ENCODE data around the gene STARD9.
"Not testable (repeated sequence)": the region's sequence is repeated elsewhere in the genome, so short reads cannot be mapped to it uniquely, and the experiment has no call there.

STARD9 gene

DNA sequence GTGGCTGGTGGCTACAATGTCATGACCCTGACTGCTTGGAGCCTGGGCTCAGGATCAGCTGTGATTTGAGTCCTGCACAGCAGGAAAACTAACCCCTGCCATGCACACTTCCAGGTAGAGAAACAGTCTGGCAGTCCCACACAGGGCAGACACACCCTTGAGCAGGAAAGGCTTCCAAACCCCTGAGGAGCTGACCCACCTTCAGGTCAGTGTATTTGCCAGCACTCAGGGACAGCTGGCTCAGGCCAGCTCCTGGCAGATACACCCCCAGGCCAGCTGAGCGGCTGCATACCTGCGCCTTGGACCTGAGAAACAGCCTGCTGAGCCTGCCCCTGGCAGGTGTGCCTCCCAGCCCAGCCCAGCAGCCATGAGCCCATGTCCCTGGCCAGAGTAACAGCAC lies 183.7 kb downstream of the STARD9 start:
- Histone ChIP-seq H3K9me2 (replicated peaks; ENCODE audit: low read depth, low read length) (no peaks in the 10 kb centered on the region), H3K36me3 (ENCODE audit: insufficient read depth, low read length) (peaks cover 21% of the 10 kb centered on the region), H3K4me1 (ENCODE audit: insufficient read depth, low read length, poor library complexity, severe bottlenecking) (no peaks in the 10 kb centered on the region), H4K20me1 (ENCODE audit: insufficient read depth, low read length, poor library complexity, severe bottlenecking) (no peaks in the 10 kb centered on the region), H3K27me3 (ENCODE audit: insufficient read depth, low read length, poor library complexity, severe bottlenecking) (no peaks in the 10 kb centered on the region), H3K9me3 (ENCODE audit: insufficient read depth, low read depth, low read length) (peaks cover 14% of the 10 kb centered on the region), H3K4me3 (ENCODE audit: low read length, poor library complexity, severe bottlenecking) (no peak overlapping the region), H3F3A (ENCODE audit: low read depth) (no peaks in the 10 kb centered on the region), H2AFZ (ENCODE audit: low read length) (no peak overlapping the region), H3K4me2 (ENCODE audit: low read depth, low read length, poor library complexity, severe bottlenecking) (no peak overlapping the region), H3K9ac (ENCODE audit: low read depth, low read length, poor library complexity, severe bottlenecking) (no peak overlapping the region), H3K79me2 (ENCODE audit: insufficient read depth, low read length) (peaks cover 9% of the 10 kb centered on the region)
- TF ChIP-seq, protein P1, sequence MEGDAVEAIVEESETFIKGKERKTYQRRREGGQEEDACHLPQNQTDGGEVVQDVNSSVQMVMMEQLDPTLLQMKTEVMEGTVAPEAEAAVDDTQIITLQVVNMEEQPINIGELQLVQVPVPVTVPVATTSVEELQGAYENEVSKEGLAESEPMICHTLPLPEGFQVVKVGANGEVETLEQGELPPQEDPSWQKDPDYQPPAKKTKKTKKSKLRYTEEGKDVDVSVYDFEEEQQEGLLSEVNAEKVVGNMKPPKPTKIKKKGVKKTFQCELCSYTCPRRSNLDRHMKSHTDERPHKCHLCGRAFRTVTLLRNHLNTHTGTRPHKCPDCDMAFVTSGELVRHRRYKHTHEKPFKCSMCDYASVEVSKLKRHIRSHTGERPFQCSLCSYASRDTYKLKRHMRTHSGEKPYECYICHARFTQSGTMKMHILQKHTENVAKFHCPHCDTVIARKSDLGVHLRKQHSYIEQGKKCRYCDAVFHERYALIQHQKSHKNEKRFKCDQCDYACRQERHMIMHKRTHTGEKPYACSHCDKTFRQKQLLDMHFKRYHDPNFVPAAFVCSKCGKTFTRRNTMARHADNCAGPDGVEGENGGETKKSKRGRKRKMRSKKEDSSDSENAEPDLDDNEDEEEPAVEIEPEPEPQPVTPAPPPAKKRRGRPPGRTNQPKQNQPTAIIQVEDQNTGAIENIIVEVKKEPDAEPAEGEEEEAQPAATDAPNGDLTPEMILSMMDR (conservative IDR thresholded peaks at IDR 0.05; ENCODE audit: low read length), result no peak
- TF ChIP-seq EZH2phosphoT487 (IDR thresholded peaks at IDR 0.05; ENCODE audit: borderline replicate concordance), result no peak

DNA sequence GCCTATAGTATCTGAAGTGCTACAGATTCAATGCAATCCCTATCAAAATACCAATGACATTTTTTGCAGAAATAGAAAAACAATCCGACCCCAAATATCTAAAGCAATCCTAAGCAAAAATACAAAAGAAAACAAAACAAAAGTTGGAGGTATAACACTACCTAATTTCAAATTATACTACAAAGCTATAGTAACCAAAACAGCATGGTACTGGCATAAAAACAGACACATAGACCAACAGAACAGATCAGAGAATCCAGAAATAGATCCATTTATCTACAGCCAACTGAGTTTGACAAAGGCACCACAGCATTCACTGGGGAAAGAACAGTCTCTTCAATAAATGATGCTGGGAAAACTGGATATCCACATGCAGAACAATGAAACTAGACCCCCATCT lies 185.4 kb downstream of the STARD9 start:
- Histone ChIP-seq H3K4me3 (ENCODE audit: low read length, poor library complexity, severe bottlenecking) (no peak overlapping the region), H2AFZ (ENCODE audit: low read length) (no peak overlapping the region), H3K9me2 (replicated peaks; ENCODE audit: low read depth, low read length) (no peaks in the 10 kb centered on the region), H3K27me3 (ENCODE audit: insufficient read depth, low read length, poor library complexity, severe bottlenecking) (no peaks in the 10 kb centered on the region), H3K4me1 (ENCODE audit: insufficient read depth, low read length, poor library complexity, severe bottlenecking) (no peaks in the 10 kb centered on the region), H3K9ac (ENCODE audit: low read depth, low read length, poor library complexity, severe bottlenecking) (no peak overlapping the region), H3F3A (ENCODE audit: low read depth) (no peaks in the 10 kb centered on the region), H3K79me2 (ENCODE audit: insufficient read depth, low read length) (peaks cover 9% of the 10 kb centered on the region), H3K9me3 (ENCODE audit: insufficient read depth, low read depth, low read length) (peaks cover 14% of the 10 kb centered on the region), H4K20me1 (ENCODE audit: insufficient read depth, low read length, poor library complexity, severe bottlenecking) (no peaks in the 10 kb centered on the region), H3K36me3 (ENCODE audit: insufficient read depth, low read length) (peaks cover 21% of the 10 kb centered on the region), H3K4me2 (ENCODE audit: low read depth, low read length, poor library complexity, severe bottlenecking) (no peak overlapping the region)
- TF ChIP-seq, protein P1 (conservative IDR thresholded peaks at IDR 0.05; ENCODE audit: low read length), result no peak
- no peak for TF ChIP-seq EZH2phosphoT487 (IDR thresholded peaks at IDR 0.05; ENCODE audit: borderline replicate concordance)

DNA sequence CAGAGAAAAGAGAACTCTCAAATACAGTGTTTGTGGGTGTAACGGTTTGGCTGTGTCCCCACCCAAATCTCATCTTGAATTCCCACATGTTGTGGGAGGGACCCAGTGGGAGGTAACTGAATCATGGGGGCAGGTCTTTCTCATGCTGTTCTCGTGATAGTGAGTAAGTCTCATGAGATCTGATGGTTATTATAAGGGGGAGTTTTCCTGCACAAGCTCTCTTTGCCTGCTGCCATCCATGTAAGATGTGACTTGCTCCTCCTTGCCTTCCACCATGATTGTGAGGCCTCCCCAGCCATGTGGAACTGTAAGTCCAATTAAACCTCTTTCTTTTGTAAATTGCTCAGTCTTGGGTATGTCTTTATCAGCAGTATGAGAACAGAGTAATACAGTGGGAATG lies 186.4 kb downstream of the STARD9 start:
- not testable (repeated sequence) for H2AFZ ChIP-seq (ENCODE audit: low read length); H4K20me1 ChIP-seq (ENCODE audit: insufficient read depth, low read length, poor library complexity, severe bottlenecking); H3K9me2 ChIP-seq (replicated peaks; ENCODE audit: low read depth, low read length); H3K4me1 ChIP-seq (ENCODE audit: insufficient read depth, low read length, poor library complexity, severe bottlenecking); H3K79me2 ChIP-seq (ENCODE audit: insufficient read depth, low read length); H3F3A ChIP-seq (ENCODE audit: low read depth); H3K4me3 ChIP-seq (ENCODE audit: low read length, poor library complexity, severe bottlenecking); H3K27me3 ChIP-seq (ENCODE audit: insufficient read depth, low read length, poor library complexity, severe bottlenecking); H3K9ac ChIP-seq (ENCODE audit: low read depth, low read length, poor library complexity, severe bottlenecking); H3K4me2 ChIP-seq (ENCODE audit: low read depth, low read length, poor library complexity, severe bottlenecking)
- peaks cover 14% of the 10 kb centered on the region for H3K9me3 ChIP-seq (ENCODE audit: insufficient read depth, low read depth, low read length)
- H3K36me3 ChIP-seq (ENCODE audit: insufficient read depth, low read length), result peaks cover 21% of the 10 kb centered on the region

DNA sequence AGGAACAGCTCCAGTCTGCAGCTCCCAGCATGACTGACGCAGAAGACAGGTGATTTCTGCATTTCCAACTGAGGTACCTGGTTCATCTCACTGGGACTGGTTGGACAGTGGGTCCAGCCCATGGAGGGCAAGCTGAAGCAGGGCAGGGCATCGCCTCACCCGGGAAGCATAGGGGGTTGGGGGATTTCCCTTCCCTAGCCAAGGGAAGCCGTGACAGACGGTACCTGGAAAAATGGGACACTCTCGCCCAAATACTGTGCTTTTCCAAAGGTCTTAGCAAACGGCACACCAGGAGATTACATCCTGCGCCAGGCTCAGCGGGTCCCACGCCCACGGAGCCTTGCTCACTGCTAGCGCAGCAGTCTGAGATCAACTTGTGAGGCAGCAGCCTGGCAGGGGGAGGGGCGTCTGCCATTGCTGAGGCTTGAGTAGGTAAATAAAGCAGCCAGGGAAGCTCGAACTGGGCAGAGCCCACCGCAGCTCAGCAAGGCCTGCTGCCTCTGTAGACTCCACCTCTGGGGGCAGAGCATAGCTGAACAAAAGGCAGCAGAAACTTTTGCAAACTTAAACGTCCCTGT lies 188.8 kb downstream of the STARD9 start:
- H3K4me1 ChIP-seq (ENCODE audit: insufficient read depth, low read length, poor library complexity, severe bottlenecking); H3K4me2 ChIP-seq (ENCODE audit: low read depth, low read length, poor library complexity, severe bottlenecking); H2AFZ ChIP-seq (ENCODE audit: low read length); H3K27me3 ChIP-seq (ENCODE audit: insufficient read depth, low read length, poor library complexity, severe bottlenecking); H3K9me2 ChIP-seq (replicated peaks; ENCODE audit: low read depth, low read length); H4K20me1 ChIP-seq (ENCODE audit: insufficient read depth, low read length, poor library complexity, severe bottlenecking); H3K4me3 ChIP-seq (ENCODE audit: low read length, poor library complexity, severe bottlenecking); H3K79me2 ChIP-seq (ENCODE audit: insufficient read depth, low read length); H3F3A ChIP-seq (ENCODE audit: low read depth); H3K9ac ChIP-seq (ENCODE audit: low read depth, low read length, poor library complexity, severe bottlenecking): not testable (repeated sequence)
- Histone ChIP-seq H3K36me3 (ENCODE audit: insufficient read depth, low read length) (peaks cover 21% of the 10 kb centered on the region), H3K9me3 (ENCODE audit: insufficient read depth, low read depth, low read length) (peaks cover 14% of the 10 kb centered on the region)

DNA sequence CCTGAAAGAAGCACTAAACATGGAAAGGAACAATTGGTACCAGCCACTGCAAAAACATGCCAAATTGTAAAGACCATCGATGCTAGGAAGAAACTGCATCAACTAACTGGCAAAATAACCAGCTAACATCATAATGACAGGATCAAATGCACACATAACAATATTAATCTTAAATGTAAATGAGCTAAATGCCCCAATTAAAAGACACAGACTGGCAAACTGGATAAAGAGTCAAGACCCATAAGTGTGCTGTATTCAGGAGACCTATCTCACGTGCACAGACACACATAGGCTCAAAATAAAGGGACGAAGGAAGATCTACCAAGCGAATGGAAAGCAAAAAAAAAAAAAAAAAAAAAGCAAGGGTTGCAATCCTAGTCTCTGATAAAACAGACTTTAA lies 190.7 kb downstream of the STARD9 start:
- H3K79me2 ChIP-seq (ENCODE audit: insufficient read depth, low read length); H2AFZ ChIP-seq (ENCODE audit: low read length); H3K27me3 ChIP-seq (ENCODE audit: insufficient read depth, low read length, poor library complexity, severe bottlenecking); H4K20me1 ChIP-seq (ENCODE audit: insufficient read depth, low read length, poor library complexity, severe bottlenecking); H3K9me3 ChIP-seq (ENCODE audit: insufficient read depth, low read depth, low read length); H3K4me2 ChIP-seq (ENCODE audit: low read depth, low read length, poor library complexity, severe bottlenecking); H3K4me3 ChIP-seq (ENCODE audit: low read length, poor library complexity, severe bottlenecking); H3F3A ChIP-seq (ENCODE audit: low read depth); H3K9ac ChIP-seq (ENCODE audit: low read depth, low read length, poor library complexity, severe bottlenecking); H3K4me1 ChIP-seq (ENCODE audit: insufficient read depth, low read length, poor library complexity, severe bottlenecking); H3K9me2 ChIP-seq (replicated peaks; ENCODE audit: low read depth, low read length): not testable (repeated sequence)
- peaks cover 10% of the 10 kb centered on the region; the same call in 1 of the 2 replicates for H3K36me3 ChIP-seq (ENCODE audit: insufficient read depth, low read length)
